Neural cell (in vitro differentiated cells): ENCODE data around the gene ZNF512B. TPM values are rescaled to one million over a fixed set of nuclear protein-coding genes. Genes with fewer than 3 reads are reported as not detected.

Experiments
- H2AFZ ChIP-seq: fragments of 200-600, 300-800 bp; sonication (generic), shearing (Covaris generic); 2 replicates; pipeline ENCODE4 v1.6.0; 2014; ENCODE audit warnings: low read depth, mild to moderate bottlenecking, antibody characterized with exemption, low read length, moderate library complexity
- H3F3A ChIP-seq: fragments of 200-600 bp; shearing (Covaris generic); 2 replicates; pipeline ENCODE4 v1.6.1; 2016; ENCODE audit warnings: mild to moderate bottlenecking, moderate library complexity, mixed read lengths, antibody characterized with exemption, low read length; ENCODE audit not compliant: insufficient read depth, poor library complexity, severe bottlenecking
- H3K27ac ChIP-seq: fragments of 200-600, 300-800 bp; sonication (generic), shearing (Covaris generic); 2 replicates; pipeline ENCODE4 v1.5.1; 2014; ENCODE audit warnings: mild to moderate bottlenecking, low read length, moderate library complexity
- H3K27me3 ChIP-seq: fragments of 300-800, 200-600 bp; sonication (generic), shearing (Covaris generic); 2 replicates; pipeline ENCODE4 v1.6.0; 2014; ENCODE audit warnings: mild to moderate bottlenecking, low read depth, low read length, moderate library complexity; ENCODE audit not compliant: insufficient read depth
- H3K36me3 ChIP-seq: fragments of 300-800, 200-600 bp; sonication (generic), shearing (Covaris generic); 2 replicates; pipeline ENCODE4 v1.5.1; 2014; ENCODE audit warnings: mild to moderate bottlenecking, antibody characterized with exemption, low read length, moderate library complexity; ENCODE audit not compliant: insufficient read depth
- H3K4me2 ChIP-seq: fragments of 300-800, 200-600 bp; sonication (generic), shearing (Covaris generic); 2 replicates; pipeline ENCODE4 v1.6.0; 2014; ENCODE audit warnings: mild to moderate bottlenecking, low read length
- H3K4me3 ChIP-seq: fragments of 300-800, 200-600 bp; sonication (generic), shearing (Covaris generic); 2 replicates; pipeline ENCODE4 v1.5.1; 2014; ENCODE audit warnings: mild to moderate bottlenecking, low read length, moderate library complexity
- H3K79me2 ChIP-seq: fragments of 200-600 bp; shearing (Covaris generic); replicated peaks from 2 replicates; pipeline ENCODE4 v1.6.0; 2014; ENCODE audit warnings: mild to moderate bottlenecking, low read length, moderate library complexity; ENCODE audit not compliant: insufficient read depth
- H3K9ac ChIP-seq: fragments of 300-800, 200-600 bp; sonication (generic), shearing (Covaris generic); 2 replicates; pipeline ENCODE4 v1.6.1; 2016; ENCODE audit warnings: mild to moderate bottlenecking, low read length, mixed read lengths
- H3K9me2 ChIP-seq: fragments of 200-600 bp; shearing (Covaris generic); 2 replicates; pipeline ENCODE4 v1.6.1; 2016; ENCODE audit warnings: mild to moderate bottlenecking, low read length, mixed read lengths; ENCODE audit not compliant: insufficient read depth
- H3K9me3 ChIP-seq: fragments of 200-600, 300-800 bp; sonication (generic), shearing (Covaris generic); 2 replicates; pipeline ENCODE4 v1.6.1; 2016; ENCODE audit warnings: mild to moderate bottlenecking, mixed run types, low read length, moderate library complexity, mixed read lengths
- H4K20me1 ChIP-seq: fragments of 200-600 bp; shearing (Covaris generic); 2 replicates; pipeline ENCODE4 v1.6.1; 2016; ENCODE audit warnings: mild to moderate bottlenecking, mixed run types; ENCODE audit not compliant: insufficient read depth
- CTCF ChIP-seq: fragments of 450-650 bp; IDR thresholded peaks from 2 replicates; pipeline ENCODE4 v1.5.1; 2014; ENCODE audit warnings: antibody characterized with exemption, mild to moderate bottlenecking, moderate library complexity; ENCODE audit not compliant: poor library complexity, severe bottlenecking
- EP300 ChIP-seq: fragments of 450-650 bp; conservative IDR thresholded peaks from 2 replicates; pipeline ENCODE4 v1.6.1; 2014; ENCODE audit warnings: antibody characterized with exemption, mild to moderate bottlenecking, moderate library complexity; ENCODE audit not compliant: poor library complexity, severe bottlenecking
- EZH2 ChIP-seq: fragments of 200-600, 300-800 bp; shearing (Covaris generic), sonication (generic); IDR thresholded peaks from 2 replicates; pipeline ENCODE4 v1.6.1; 2014; ENCODE audit warnings: antibody characterized with exemption, low read length, borderline replicate concordance, mild to moderate bottlenecking; ENCODE audit not compliant: insufficient read depth, poor library complexity, severe bottlenecking
- MXI1 ChIP-seq: fragments of 450-650 bp; conservative IDR thresholded peaks from 2 replicates; pipeline ENCODE4 v1.6.1; 2014; ENCODE audit warnings: antibody characterized with exemption, mild to moderate bottlenecking; ENCODE audit not compliant: poor library complexity, severe bottlenecking
- POLR2AphosphoS5 ChIP-seq: IDR thresholded peaks from 2 replicates; pipeline ENCODE4 v1.6.1; 2012
- RAD21 ChIP-seq: fragments of 450-650 bp; conservative IDR thresholded peaks from 2 replicates; pipeline ENCODE4 v1.6.1; 2014; ENCODE audit warnings: antibody characterized with exemption, mild to moderate bottlenecking, moderate library complexity
- SMC3 ChIP-seq: fragments of 450-650 bp; conservative IDR thresholded peaks from 2 replicates; pipeline ENCODE4 v1.6.1; 2014; ENCODE audit warnings: antibody characterized with exemption, mild to moderate bottlenecking, moderate library complexity; ENCODE audit not compliant: poor library complexity
- TAF1 ChIP-seq: IDR thresholded peaks from 2 replicates; pipeline ENCODE4 v1.6.1; 2012; ENCODE audit warnings: low read depth
- polyA plus RNA-seq: library from polyadenylated mRNA; depleted of rRNA; stranded (reverse); fragments of >200 nt; gene quantifications from 2 replicates; pipeline ENCODE4 v1.2.3, GENCODE V29; 2014
- TF ChIP-seq, protein P1 (sequence below): IDR thresholded peaks from 2 replicates; pipeline ENCODE4 v1.6.1; 2012; ENCODE audit warnings: borderline replicate concordance

ZNF512B gene
- polyA plus RNA-seq, 1 donor from 2014 or later: 25.7 TPM

- Histone ChIP-seq H4K20me1 (no peaks in the 10 kb centered on the region), H3K79me2 (no peaks in the 10 kb centered on the region), H3K9me2 (no peaks in the 10 kb centered on the region), H3K27me3 (no peaks in the 10 kb centered on the region), H2AFZ (no peak overlapping the region), H3K36me3 (peaks cover 3% of the 10 kb centered on the region), H3K4me3 (no peak overlapping the region), H3K27ac (no peak overlapping the region), H3K4me2 (no peak overlapping the region), H3K9ac (no peak overlapping the region), H3K9me3 (no peaks in the 10 kb centered on the region), H3F3A (no peaks in the 10 kb centered on the region)
- TF ChIP-seq CTCF: no peak
- no peak for TF ChIP-seq RAD21
- no peak for TF ChIP-seq MXI1
- TF ChIP-seq POLR2AphosphoS5: no peak
- no peak for TF ChIP-seq EP300
- TF ChIP-seq EZH2: no peak
- TF ChIP-seq TAF1: no peak
- TF ChIP-seq, protein P1, sequence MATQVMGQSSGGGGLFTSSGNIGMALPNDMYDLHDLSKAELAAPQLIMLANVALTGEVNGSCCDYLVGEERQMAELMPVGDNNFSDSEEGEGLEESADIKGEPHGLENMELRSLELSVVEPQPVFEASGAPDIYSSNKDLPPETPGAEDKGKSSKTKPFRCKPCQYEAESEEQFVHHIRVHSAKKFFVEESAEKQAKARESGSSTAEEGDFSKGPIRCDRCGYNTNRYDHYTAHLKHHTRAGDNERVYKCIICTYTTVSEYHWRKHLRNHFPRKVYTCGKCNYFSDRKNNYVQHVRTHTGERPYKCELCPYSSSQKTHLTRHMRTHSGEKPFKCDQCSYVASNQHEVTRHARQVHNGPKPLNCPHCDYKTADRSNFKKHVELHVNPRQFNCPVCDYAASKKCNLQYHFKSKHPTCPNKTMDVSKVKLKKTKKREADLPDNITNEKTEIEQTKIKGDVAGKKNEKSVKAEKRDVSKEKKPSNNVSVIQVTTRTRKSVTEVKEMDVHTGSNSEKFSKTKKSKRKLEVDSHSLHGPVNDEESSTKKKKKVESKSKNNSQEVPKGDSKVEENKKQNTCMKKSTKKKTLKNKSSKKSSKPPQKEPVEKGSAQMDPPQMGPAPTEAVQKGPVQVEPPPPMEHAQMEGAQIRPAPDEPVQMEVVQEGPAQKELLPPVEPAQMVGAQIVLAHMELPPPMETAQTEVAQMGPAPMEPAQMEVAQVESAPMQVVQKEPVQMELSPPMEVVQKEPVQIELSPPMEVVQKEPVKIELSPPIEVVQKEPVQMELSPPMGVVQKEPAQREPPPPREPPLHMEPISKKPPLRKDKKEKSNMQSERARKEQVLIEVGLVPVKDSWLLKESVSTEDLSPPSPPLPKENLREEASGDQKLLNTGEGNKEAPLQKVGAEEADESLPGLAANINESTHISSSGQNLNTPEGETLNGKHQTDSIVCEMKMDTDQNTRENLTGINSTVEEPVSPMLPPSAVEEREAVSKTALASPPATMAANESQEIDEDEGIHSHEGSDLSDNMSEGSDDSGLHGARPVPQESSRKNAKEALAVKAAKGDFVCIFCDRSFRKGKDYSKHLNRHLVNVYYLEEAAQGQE: no peak
- TF ChIP-seq SMC3: no peak
Measured at GRCh38 chr20:63932606-63933160, 37.0 kb downstream of the ZNF512B start.

DNA sequence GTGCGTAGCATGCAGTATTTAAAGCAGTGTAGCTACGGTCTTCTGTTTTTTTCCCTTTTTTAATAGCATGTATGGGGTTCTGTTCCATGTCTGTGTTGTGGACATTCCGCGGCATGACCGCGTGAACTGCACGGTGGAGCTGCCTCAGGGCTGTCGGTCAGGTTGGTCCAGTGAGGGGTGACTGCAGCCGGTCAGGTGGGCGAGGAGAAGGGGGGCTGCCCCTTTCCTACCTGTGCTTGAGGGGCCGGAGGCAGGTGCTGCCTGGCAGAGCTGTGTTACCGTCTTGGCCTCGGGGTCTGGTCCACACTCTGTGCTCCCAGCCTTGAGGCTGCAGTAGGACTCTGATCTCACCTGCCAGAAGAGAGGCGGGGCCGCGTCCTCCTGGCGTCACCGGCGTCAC lies 38.0 kb downstream of the ZNF512B start:
- no peaks in the 10 kb centered on the region for H3K27me3 ChIP-seq
- no peak overlapping the region for H2AFZ ChIP-seq
- H3K79me2 ChIP-seq: no peaks in the 10 kb centered on the region
- H3K9me3 ChIP-seq: no peaks in the 10 kb centered on the region
- H3K4me2 ChIP-seq: no peak overlapping the region
- peaks cover 3% of the 10 kb centered on the region for H3K36me3 ChIP-seq
- no peak overlapping the region for H3K27ac ChIP-seq
- TF ChIP-seq MXI1: no peak
- TF ChIP-seq POLR2AphosphoS5: no peak
- TF ChIP-seq, protein P1: no peak
- TF ChIP-seq CTCF: no peak
- no peak for TF ChIP-seq EP300
- TF ChIP-seq RAD21: no peak
- TF ChIP-seq SMC3: no peak
- no peak for TF ChIP-seq EZH2
- no peak for TF ChIP-seq TAF1
- no peaks in the 10 kb centered on the region for H3F3A ChIP-seq
- no peaks in the 10 kb centered on the region for H3K9me2 ChIP-seq
- H3K9ac ChIP-seq: no peak overlapping the region
- no peak overlapping the region for H3K4me3 ChIP-seq
- no peaks in the 10 kb centered on the region for H4K20me1 ChIP-seq
